ENCODE data around the gene SIK3. TPM values are rescaled to one million over a fixed set of nuclear protein-coding genes. Genes with fewer than 3 reads are reported as not detected.

The SIK3 gene
- total RNA-seq, 1 experiment from 2014 or later, result 34.4 TPM

- Mint-ChIP-seq H3K9me3 (peaks cover 5% of the 10 kb centered on the region), H3K27ac (peak overlapping the region; percentile 87), H3K4me3 (peak overlapping the region; percentile 92), H3K4me1 (peaks cover 40% of the 10 kb centered on the region), H3K36me3 (peaks cover 6% of the 10 kb centered on the region), H3K27me3 (ENCODE audit: low read depth) (no peaks in the 10 kb centered on the region)
- no peak for ATAC-seq
- no peak for DNase-seq (ENCODE audit: low spot score)
- TF ChIP-seq, protein P1, sequence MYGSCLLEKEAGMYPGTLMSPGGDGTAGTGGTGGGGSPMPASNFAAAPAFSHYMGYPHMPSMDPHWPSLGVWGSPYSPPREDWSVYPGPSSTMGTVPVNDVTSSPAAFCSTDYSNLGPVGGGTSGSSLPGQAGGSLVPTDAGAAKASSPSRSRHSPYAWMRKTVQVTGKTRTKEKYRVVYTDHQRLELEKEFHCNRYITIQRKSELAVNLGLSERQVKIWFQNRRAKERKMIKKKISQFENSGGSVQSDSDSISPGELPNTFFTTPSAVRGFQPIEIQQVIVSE (CRISPR knock-in tag; IDR thresholded peaks at IDR 0.05; ENCODE audit: borderline replicate concordance), result no peak
- TF ChIP-seq STAT6 (CRISPR knock-in tag; conservative IDR thresholded peaks at IDR 0.05; ENCODE audit: low read depth), result no peak
- no peak for TF ChIP-seq HMGA2 (CRISPR knock-in tag; IDR thresholded peaks at IDR 0.05)
- TF ChIP-seq MYBL2 (CRISPR knock-in tag; IDR thresholded peaks at IDR 0.05), result no peak
- TF ChIP-seq, protein P2, sequence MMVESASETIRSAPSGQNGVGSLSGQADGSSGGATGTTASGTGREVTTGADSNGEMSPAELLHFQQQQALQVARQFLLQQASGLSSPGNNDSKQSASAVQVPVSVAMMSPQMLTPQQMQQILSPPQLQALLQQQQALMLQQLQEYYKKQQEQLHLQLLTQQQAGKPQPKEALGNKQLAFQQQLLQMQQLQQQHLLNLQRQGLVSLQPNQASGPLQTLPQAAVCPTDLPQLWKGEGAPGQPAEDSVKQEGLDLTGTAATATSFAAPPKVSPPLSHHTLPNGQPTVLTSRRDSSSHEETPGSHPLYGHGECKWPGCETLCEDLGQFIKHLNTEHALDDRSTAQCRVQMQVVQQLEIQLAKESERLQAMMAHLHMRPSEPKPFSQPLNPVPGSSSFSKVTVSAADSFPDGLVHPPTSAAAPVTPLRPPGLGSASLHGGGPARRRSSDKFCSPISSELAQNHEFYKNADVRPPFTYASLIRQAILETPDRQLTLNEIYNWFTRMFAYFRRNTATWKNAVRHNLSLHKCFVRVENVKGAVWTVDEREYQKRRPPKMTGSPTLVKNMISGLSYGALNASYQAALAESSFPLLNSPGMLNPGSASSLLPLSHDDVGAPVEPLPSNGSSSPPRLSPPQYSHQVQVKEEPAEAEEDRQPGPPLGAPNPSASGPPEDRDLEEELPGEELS (CRISPR knock-in tag; IDR thresholded peaks at IDR 0.05), result no peak
- TF ChIP-seq, protein P3, sequence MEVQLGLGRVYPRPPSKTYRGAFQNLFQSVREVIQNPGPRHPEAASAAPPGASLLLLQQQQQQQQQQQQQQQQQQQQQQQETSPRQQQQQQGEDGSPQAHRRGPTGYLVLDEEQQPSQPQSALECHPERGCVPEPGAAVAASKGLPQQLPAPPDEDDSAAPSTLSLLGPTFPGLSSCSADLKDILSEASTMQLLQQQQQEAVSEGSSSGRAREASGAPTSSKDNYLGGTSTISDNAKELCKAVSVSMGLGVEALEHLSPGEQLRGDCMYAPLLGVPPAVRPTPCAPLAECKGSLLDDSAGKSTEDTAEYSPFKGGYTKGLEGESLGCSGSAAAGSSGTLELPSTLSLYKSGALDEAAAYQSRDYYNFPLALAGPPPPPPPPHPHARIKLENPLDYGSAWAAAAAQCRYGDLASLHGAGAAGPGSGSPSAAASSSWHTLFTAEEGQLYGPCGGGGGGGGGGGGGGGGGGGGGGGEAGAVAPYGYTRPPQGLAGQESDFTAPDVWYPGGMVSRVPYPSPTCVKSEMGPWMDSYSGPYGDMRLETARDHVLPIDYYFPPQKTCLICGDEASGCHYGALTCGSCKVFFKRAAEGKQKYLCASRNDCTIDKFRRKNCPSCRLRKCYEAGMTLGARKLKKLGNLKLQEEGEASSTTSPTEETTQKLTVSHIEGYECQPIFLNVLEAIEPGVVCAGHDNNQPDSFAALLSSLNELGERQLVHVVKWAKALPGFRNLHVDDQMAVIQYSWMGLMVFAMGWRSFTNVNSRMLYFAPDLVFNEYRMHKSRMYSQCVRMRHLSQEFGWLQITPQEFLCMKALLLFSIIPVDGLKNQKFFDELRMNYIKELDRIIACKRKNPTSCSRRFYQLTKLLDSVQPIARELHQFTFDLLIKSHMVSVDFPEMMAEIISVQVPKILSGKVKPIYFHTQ (CRISPR knock-in tag; IDR thresholded peaks at IDR 0.05), result no peak
- TF ChIP-seq ZNF263 (CRISPR knock-in tag; IDR thresholded peaks at IDR 0.05; ENCODE audit: low read depth), result no peak
- TF ChIP-seq NR2C2 (CRISPR knock-in tag; IDR thresholded peaks at IDR 0.05), result no peak
- TF ChIP-seq NFYB (CRISPR knock-in tag; conservative IDR thresholded peaks at IDR 0.05; ENCODE audit: low read depth), result no peak
- TF ChIP-seq FOXJ3 (CRISPR knock-in tag; IDR thresholded peaks at IDR 0.05; ENCODE audit: borderline replicate concordance), result no peak
- no peak for TF ChIP-seq ELF4 (CRISPR knock-in tag; IDR thresholded peaks at IDR 0.05; ENCODE audit: low read depth)
- no peak for TF ChIP-seq CBFB (CRISPR knock-in tag; IDR thresholded peaks at IDR 0.05; ENCODE audit: low read depth)
- ChIA-PET POLR2A (interaction anchor here (1.0 kb wide), 1 partner anchor 276 kb away, joined by 3 read pairs; no protein-coding TSS in a partner anchor), CTCF (interaction anchor here (0.5 to 2.1 kb wide), 8 partner anchors 9 to 306 kb away, joined by 3 to 11 read pairs (median 3); partner anchors contain the start of genes APOA5 and APOC3)
These were observed 1.2 kb downstream of the SIK3 start for GRCh38 chr11:117097014-117097388.

- ATAC-seq, result peak; percentile 43
- H3K36me3 Mint-ChIP-seq, result peaks cover 9% of the 10 kb centered on the region
- peaks cover 8% of the 10 kb centered on the region for H3K9me3 Mint-ChIP-seq
- POLR2A ChIA-PET, result interaction anchor here (1.0 kb wide), 1 partner anchor 275 kb away, joined by 3 read pairs; no protein-coding TSS in a partner anchor
- TF ChIP-seq FOXP1 (CRISPR knock-in tag; IDR thresholded peaks at IDR 0.05; ENCODE audit: borderline replicate concordance) (no peak), MXD4 (CRISPR knock-in tag; IDR thresholded peaks at IDR 0.05; ENCODE audit: borderline replicate concordance) (no peak), NR3C1 (CRISPR knock-in tag; conservative IDR thresholded peaks at IDR 0.05; ENCODE audit: low read depth) (no peak), TEAD1 (CRISPR knock-in tag; IDR thresholded peaks at IDR 0.05) (no peak), GABPB1 (CRISPR knock-in tag; IDR thresholded peaks at IDR 0.05) (no peak), ZNF671 (CRISPR knock-in tag; IDR thresholded peaks at IDR 0.05) (no peak), E2F4 (CRISPR knock-in tag; IDR thresholded peaks at IDR 0.05; ENCODE audit: borderline replicate concordance, low read depth) (no peak), SOX15 (CRISPR knock-in tag; IDR thresholded peaks at IDR 0.05) (no peak), ZNF138 (CRISPR knock-in tag; conservative IDR thresholded peaks at IDR 0.05) (no peak)
- TF ChIP-seq, protein P1 (CRISPR knock-in tag; IDR thresholded peaks at IDR 0.05; ENCODE audit: borderline replicate concordance), result no peak
- no peaks in the 10 kb centered on the region for H3K27me3 Mint-ChIP-seq (ENCODE audit: low read depth)
- peak overlapping the region; percentile 92 for H3K4me3 Mint-ChIP-seq
- peak overlapping the region; percentile 87 for H3K27ac Mint-ChIP-seq
- H3K4me1 Mint-ChIP-seq, result peaks cover 40% of the 10 kb centered on the region
- CTCF ChIA-PET, result interaction anchor here (0.5 to 1.6 kb wide), 7 partner anchors 10 to 305 kb away, joined by 3 to 8 read pairs (median 3); partner anchors contain the start of genes APOA5 and APOC3
- DNase-seq (ENCODE audit: low spot score), result peak; percentile 32
These were observed 1.8 kb downstream of the SIK3 start for GRCh38 chr11:117096201-117096991.

All from WTC11 (cell line).